NCI-H1092 (cell line): Measurements from ENCODE around the gene KIDINS220.

Experiments used
- DNase-seq: peaks from one replicate; lab custom pipeline; 2025; lab: John Stamatoyannopoulos, UW

KIDINS220 gene

GRCh38 chr2:8851811-8852560 is 14.6 kb upstream of the KIDINS220 start:
- no peak for DNase-seq

- DNase-seq = no peak
These were observed 13.6 kb upstream of the KIDINS220 start for GRCh38 chr2:8850845-8851487.

- DNase-seq = no peak
These were observed 11.9 kb upstream of the KIDINS220 start for GRCh38 chr2:8849327-8849726.

GRCh38 chr2:8848328-8849100 is 11.1 kb upstream of the KIDINS220 start:
- DNase-seq = no peak

GRCh38 chr2:8847400-8847799 is 10.0 kb upstream of the KIDINS220 start:
- DNase-seq = no peak

- DNase-seq = no peak
These were observed 4.5 kb upstream of the KIDINS220 start for GRCh38 chr2:8841932-8842331.

GRCh38 chr2:8840475-8841091 is 3.2 kb upstream of the KIDINS220 start:
- no peak for DNase-seq

- no peak for DNase-seq
These were observed 2.0 kb upstream of the KIDINS220 start for GRCh38 chr2:8839189-8839965.

GRCh38 chr2:8837795-8838140 is 355 bp upstream of the KIDINS220 start:
- no peak for DNase-seq

GRCh38 chr2:8835279-8835678 is 2.1 kb downstream of the KIDINS220 start:
- no peak for DNase-seq

- DNase-seq = no peak
These were observed 3.6 kb downstream of the KIDINS220 start for GRCh38 chr2:8833853-8834252.

- DNase-seq = no peak
These were observed 5.9 kb downstream of the KIDINS220 start for GRCh38 chr2:8831516-8831915.

GRCh38 chr2:8827729-8828128 is 9.7 kb downstream of the KIDINS220 start:
- DNase-seq = no peak

- DNase-seq = no peak
These were observed 15.2 kb downstream of the KIDINS220 start for GRCh38 chr2:8822218-8822617.

GRCh38 chr2:8821276-8822217 is 15.9 kb downstream of the KIDINS220 start:
- no peak for DNase-seq

GRCh38 chr2:8819948-8820347 is 17.5 kb downstream of the KIDINS220 start:
- no peak for DNase-seq

GRCh38 chr2:8819194-8819593 is 18.2 kb downstream of the KIDINS220 start:
- no peak for DNase-seq

- DNase-seq = no peak
These were observed 20.2 kb downstream of the KIDINS220 start for GRCh38 chr2:8817221-8817620.

- DNase-seq = no peak
These were observed 30.3 kb downstream of the KIDINS220 start for GRCh38 chr2:8806885-8807704.
